GM19023 (cell line): ENCODE results near the gene MGAT4C.

Experiments
- ATAC-seq: cut with Tn5 transposase; IDR thresholded peaks from one replicate; pipeline ENCODE4 v1.9.1; 2021; ENCODE audit warnings: mild to moderate bottlenecking, moderate library complexity; ENCODE audit not compliant: unreplicated experiment

The MGAT4C gene

GRCh38 chr12:85985996-85986395 lies 270.2 kb downstream of the MGAT4C start:
- ATAC-seq: no peak

GRCh38 chr12:85983601-85984000 lies 272.6 kb downstream of the MGAT4C start:
- no peak for ATAC-seq

- ATAC-seq: no peak
Observed at GRCh38 chr12:85979641-85980040, 276.6 kb downstream of the MGAT4C start.

GRCh38 chr12:85975716-85976115 lies 280.5 kb downstream of the MGAT4C start:
- ATAC-seq: no peak

- ATAC-seq: no peak
Observed at GRCh38 chr12:85971800-85972199, 284.4 kb downstream of the MGAT4C start.

GRCh38 chr12:85968606-85969005 lies 287.6 kb downstream of the MGAT4C start:
- no peak for ATAC-seq

GRCh38 chr12:85963326-85963725 lies 292.9 kb downstream of the MGAT4C start:
- no peak for ATAC-seq

- ATAC-seq: no peak
Observed at GRCh38 chr12:85956081-85956480, 300.1 kb downstream of the MGAT4C start.

- ATAC-seq: no peak
Observed at GRCh38 chr12:85955127-85955526, 301.1 kb downstream of the MGAT4C start.

GRCh38 chr12:85951823-85952222 lies 304.4 kb downstream of the MGAT4C start:
- no peak for ATAC-seq

GRCh38 chr12:85949253-85949652 lies 306.9 kb downstream of the MGAT4C start:
- ATAC-seq: no peak

- ATAC-seq: no peak
Observed at GRCh38 chr12:85948340-85948739, 307.9 kb downstream of the MGAT4C start.

- no peak for ATAC-seq
Observed at GRCh38 chr12:85947286-85947685, 308.9 kb downstream of the MGAT4C start.

- ATAC-seq: no peak
Observed at GRCh38 chr12:85946375-85946774, 309.8 kb downstream of the MGAT4C start.

GRCh38 chr12:85927166-85927565 lies 329.0 kb downstream of the MGAT4C start:
- ATAC-seq: no peak

- ATAC-seq: no peak
Observed at GRCh38 chr12:85923767-85924331, 332.3 kb downstream of the MGAT4C start.

GRCh38 chr12:85920324-85920947 lies 335.8 kb downstream of the MGAT4C start:
- no peak for ATAC-seq
